GM12875 (cell line): ENCODE measurements around the gene KCNAB2.

Source experiments
- H3K4me3 ChIP-seq: one replicate; pipeline ENCODE4 v1.5.1; 2011; ENCODE audit warnings: low read depth, low read length, control low read depth
- CTCF ChIP-seq: IDR thresholded peaks from 2 replicates; pipeline ENCODE4 v1.5.1; 2011; ENCODE audit warnings: low read depth, mild to moderate bottlenecking, control low read depth, inconsistent platforms, low read length, moderate library complexity, borderline replicate concordance; ENCODE audit not compliant: insufficient read depth

Gene KCNAB2

GRCh38 chr1:6048179-6048867 lies 2.6 kb downstream of the KCNAB2 start:
- H3K4me3 ChIP-seq, result no peak overlapping the region
- TF ChIP-seq CTCF, result no peak

GRCh38 chr1:6049419-6049818 lies 3.7 kb downstream of the KCNAB2 start:
- TF ChIP-seq CTCF, result no peak

GRCh38 chr1:6051423-6051822 lies 5.7 kb downstream of the KCNAB2 start:
- H3K4me3 ChIP-seq, result no peak overlapping the region
- TF ChIP-seq CTCF, result no peak

More at GRCh38 chr1:6049419-6049818, 3.7 kb downstream of the KCNAB2 start:
- no peak overlapping the region for H3K4me3 ChIP-seq

- H3K4me3 ChIP-seq, result no peak overlapping the region
Measured at GRCh38 chr1:6052543-6053205, 7.0 kb downstream of the KCNAB2 start.

GRCh38 chr1:6053206-6053546 lies 7.5 kb downstream of the KCNAB2 start:
- TF ChIP-seq CTCF, result no peak
- H3K4me3 ChIP-seq, result no peak overlapping the region

More at GRCh38 chr1:6052543-6053205, 7.0 kb downstream of the KCNAB2 start:
- peak; percentile 29; the same call in 1 of the 2 replicates for TF ChIP-seq CTCF

- H3K4me3 ChIP-seq, result no peak overlapping the region
- TF ChIP-seq CTCF, result no peak
Measured at GRCh38 chr1:6054596-6054995, 8.9 kb downstream of the KCNAB2 start.

- no peak for TF ChIP-seq CTCF
- H3K4me3 ChIP-seq, result no peak overlapping the region
Measured at GRCh38 chr1:6056572-6056948, 10.9 kb downstream of the KCNAB2 start.
